Hepatocyte (in vitro differentiated cells): Measurements from ENCODE around the gene ZNF579.

ENCODE experiments used
- CTCF ChIP-seq: fragments of 200-600 bp; sonication (generic); IDR thresholded peaks from 2 replicates; pipeline ENCODE4 v1.5.1; 2016; ENCODE audit warnings: antibody characterized with exemption, mild to moderate bottlenecking; ENCODE audit not compliant: poor library complexity
- EZH2 ChIP-seq: fragments of 200-600 bp; sonication (generic); IDR thresholded peaks from 2 replicates; pipeline ENCODE4 v1.6.1; 2016; ENCODE audit warnings: antibody characterized with exemption, mild to moderate bottlenecking, borderline replicate concordance
- EZH2phosphoT487 ChIP-seq: fragments of 200-600 bp; sonication (generic); IDR thresholded peaks from one replicate; pipeline ENCODE4 v1.6.1; 2018; ENCODE audit warnings: antibody characterized with exemption, mild to moderate bottlenecking, low read depth, moderate library complexity; ENCODE audit not compliant: unreplicated experiment, severe bottlenecking

DNA sequence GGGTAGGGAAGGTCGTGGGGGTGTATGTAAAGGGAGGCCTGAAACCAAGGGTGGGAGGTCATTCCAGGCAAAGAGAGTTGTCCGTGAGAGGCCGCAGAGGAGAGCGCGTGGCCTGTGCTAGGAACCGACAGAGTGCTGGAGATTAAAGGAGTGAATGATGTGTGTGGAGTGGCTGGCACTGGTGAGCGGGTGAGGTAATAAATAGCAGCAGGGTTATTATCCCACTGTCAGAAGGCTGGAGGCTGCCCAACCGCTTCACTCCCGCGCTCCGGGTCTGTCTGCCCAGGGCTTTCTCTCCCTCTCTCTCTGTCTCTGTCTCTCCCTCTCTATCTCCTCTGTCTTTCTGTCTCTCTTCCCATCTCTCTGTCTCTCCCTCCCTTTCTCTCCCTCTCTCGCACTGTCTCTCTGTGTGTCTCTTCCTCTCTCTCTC is 17.4 kb downstream of the ZNF579 start:
- TF ChIP-seq CTCF (no peak), EZH2 (no peak), EZH2phosphoT487 (no peak)
